ENCODE data around the gene KRTAP5-6.
"Not testable (repeated sequence)": the region's sequence is repeated elsewhere in the genome, so short reads cannot be mapped to it uniquely, and the experiment has no call there.

The KRTAP5-6 gene

GRCh38 chr11:1656061-1656441 lies 40.9 kb upstream of the KRTAP5-6 start:
- no peak for TF ChIP-seq CTCF (IDR thresholded peaks at IDR 0.05; ENCODE audit: borderline replicate concordance, insufficient read depth, low read depth, low read length)
- H3K4me3 ChIP-seq (ENCODE audit: low read depth, low read length), result no peak overlapping the region

GRCh38 chr11:1656670-1657069 lies 40.3 kb upstream of the KRTAP5-6 start:
- TF ChIP-seq CTCF (IDR thresholded peaks at IDR 0.05; ENCODE audit: borderline replicate concordance, insufficient read depth, low read depth, low read length), result no peak
- no peak overlapping the region for H3K4me3 ChIP-seq (ENCODE audit: low read depth, low read length)

GRCh38 chr11:1659506-1659905 lies 37.5 kb upstream of the KRTAP5-6 start:
- H3K4me3 ChIP-seq (ENCODE audit: low read depth, low read length), result no peak overlapping the region
- TF ChIP-seq CTCF (IDR thresholded peaks at IDR 0.05; ENCODE audit: borderline replicate concordance, insufficient read depth, low read depth, low read length), result no peak

- TF ChIP-seq CTCF (IDR thresholded peaks at IDR 0.05; ENCODE audit: borderline replicate concordance, insufficient read depth, low read depth, low read length), result no peak
- no peak overlapping the region for H3K4me3 ChIP-seq (ENCODE audit: low read depth, low read length)
These were observed 36.7 kb upstream of the KRTAP5-6 start for GRCh38 chr11:1660111-1660867.

GRCh38 chr11:1661454-1662269 lies 35.3 kb upstream of the KRTAP5-6 start:
- H3K4me3 ChIP-seq (ENCODE audit: low read depth, low read length), result not testable (repeated sequence)

GRCh38 chr11:1662699-1663283 lies 34.2 kb upstream of the KRTAP5-6 start:
- H3K4me3 ChIP-seq (ENCODE audit: low read depth, low read length), result not testable (repeated sequence)

GRCh38 chr11:1665313-1665712 lies 31.7 kb upstream of the KRTAP5-6 start:
- TF ChIP-seq CTCF (IDR thresholded peaks at IDR 0.05; ENCODE audit: borderline replicate concordance, insufficient read depth, low read depth, low read length), result no peak
- H3K4me3 ChIP-seq (ENCODE audit: low read depth, low read length), result no peak overlapping the region

All from GM12875 (cell line).